H1 (cell line): ENCODE measurements around the gene SEMA3B. TPM values are rescaled to one million over a fixed set of nuclear protein-coding genes. Genes with fewer than 3 reads are reported as not detected.

Experiments
- CTCF ChIA-PET: fragments of 300-600 bp; sonication (Branson Sonifier 250); formaldehyde crosslinking; loops from one replicate; lab custom pipeline; 2021; ENCODE audit not compliant: partially characterized antibody; lab: Charles Lee
- POLR2A ChIA-PET: fragments of 300-600 bp; sonication (Branson Sonifier 250); formaldehyde crosslinking; loops from one replicate; lab custom pipeline; 2021; ENCODE audit warnings: inconsistent platforms; ENCODE audit not compliant: partially characterized antibody; lab: Charles Lee
- DNase-seq, 2 experiments: peaks; one replicate each; pipeline versions ENCODE4 v3.0.0 to v3.0.0-alpha.2; 2010 to 2022; ENCODE audit warnings: low spot score in 2 of 2, low read depth in 1 of 2, mixed read lengths in 1 of 2
- FAIRE-seq: peaks from 2 replicates; lab custom pipeline; 2011; peaks lifted over from hg19 to GRCh38; lab: Jason Lieb, UNC
- H2AFZ ChIP-seq: 2 replicates; pipeline ENCODE4 v1.8.1; 2012; ENCODE audit warnings: low read length, inconsistent platforms
- H2AK5ac ChIP-seq: 2 replicates; pipeline ENCODE4 v1.6.1; 2013; ENCODE audit warnings: low read depth, low read length
- H2BK120ac ChIP-seq: replicated peaks from 2 replicates; pipeline ENCODE3; 2013; ENCODE audit warnings: low read depth, low read length, inconsistent platforms
- H2BK12ac ChIP-seq: 2 replicates; pipeline ENCODE4 v1.6.1; 2013; ENCODE audit warnings: low read depth, low read length
- H2BK15ac ChIP-seq: 2 replicates; pipeline ENCODE4 v1.6.1; 2013; ENCODE audit warnings: low read length
- H2BK20ac ChIP-seq: 2 replicates; pipeline ENCODE4 v1.6.1; 2013; ENCODE audit warnings: low read length
- H2BK5ac ChIP-seq: 2 replicates; pipeline ENCODE4 v1.6.1; 2013; ENCODE audit warnings: low read depth, low read length
- H3K14ac ChIP-seq: 2 replicates; pipeline ENCODE4 v1.6.1; 2013; ENCODE audit warnings: inconsistent platforms; ENCODE audit not compliant: insufficient read length
- H3K18ac ChIP-seq: 2 replicates; pipeline ENCODE4 v1.6.1; 2013; ENCODE audit warnings: low read length; ENCODE audit errors: extremely low read depth
- H3K23ac ChIP-seq: 2 replicates; pipeline ENCODE4 v1.6.1; 2013; ENCODE audit warnings: inconsistent platforms; ENCODE audit not compliant: insufficient read length
- H3K23me2 ChIP-seq: 2 replicates; pipeline ENCODE4 v1.6.1; 2013; ENCODE audit warnings: low read depth, low read length
- H3K27ac ChIP-seq: 2 replicates; pipeline ENCODE4 v1.6.1; 2011; ENCODE audit warnings: low read depth, low read length, inconsistent platforms
- H3K27me3 ChIP-seq, 4 experiments: replicated peaks in 1 of 4; 1 replicate in 1 of 4; 2 replicates in 3 of 4; pipeline versions ENCODE4 v1.6.1 to v1.8.1; 2011 to 2013; ENCODE audit warnings: low read length in 3 of 4, mild to moderate bottlenecking in 3 of 4, inconsistent platforms in 2 of 4, mixed read lengths in 2 of 4, moderate library complexity in 1 of 4; ENCODE audit not compliant: control insufficient read depth in 3 of 4, insufficient read depth in 3 of 4; ENCODE audit errors: extremely low read depth in 1 of 4
- H3K36me3 ChIP-seq, 4 experiments: 2 replicates each; pipeline versions ENCODE4 v1.6.1 to v1.8.1; 2011 to 2013; ENCODE audit warnings: mild to moderate bottlenecking in 4 of 4, low read length in 3 of 4, moderate library complexity in 2 of 4, control low read depth in 1 of 4, inconsistent platforms in 1 of 4; ENCODE audit not compliant: insufficient read depth in 4 of 4, control insufficient read depth in 2 of 4
- H3K4ac ChIP-seq: replicated peaks from 2 replicates; pipeline ENCODE3; 2013; ENCODE audit warnings: low read length, low read depth, mixed read lengths, inconsistent platforms; ENCODE audit not compliant: insufficient read length
- H3K4me1 ChIP-seq, 4 experiments: replicated peaks in 1 of 4; 1 replicate in 1 of 4; 2 replicates in 3 of 4; pipeline versions ENCODE4 v1.6.1 to v1.8.1; 2011 to 2013; ENCODE audit warnings: low read length in 3 of 4, inconsistent platforms in 2 of 4, mixed read lengths in 1 of 4; ENCODE audit not compliant: insufficient read depth in 4 of 4, control insufficient read depth in 3 of 4
- H3K4me2 ChIP-seq, 2 experiments: 2 replicates each; pipeline versions ENCODE4 v1.6.1 to v1.8.1; 2011 to 2013; ENCODE audit warnings: low read depth in 2 of 2, low read length in 2 of 2, control low read depth in 1 of 2, inconsistent platforms in 1 of 2, mild to moderate bottlenecking in 1 of 2; ENCODE audit not compliant: insufficient read depth in 1 of 2
- H3K4me3 ChIP-seq, 4 experiments: fragments of 200-600, 300-600 bp in 1 of 4; sonication (generic), shearing (Covaris generic), sonication (Bioruptor Twin) in 1 of 4; 2 replicates each; pipeline versions ENCODE4 v1.5.1 to v1.8.1; 2011 to 2016; ENCODE audit warnings: low read length in 4 of 4, low read depth in 3 of 4, control low read depth in 2 of 4, inconsistent platforms in 2 of 4, mild to moderate bottlenecking in 2 of 4, mixed read lengths in 1 of 4, moderate library complexity in 1 of 4; ENCODE audit not compliant: insufficient read depth in 2 of 4; ENCODE audit errors: extremely low read depth in 1 of 4
- H3K56ac ChIP-seq: replicated peaks from 2 replicates; pipeline ENCODE3; 2013; ENCODE audit warnings: low read depth, mild to moderate bottlenecking, mixed read lengths, low read length, inconsistent platforms; ENCODE audit not compliant: insufficient read length
- H3K79me1 ChIP-seq: 2 replicates; pipeline ENCODE4 v1.6.1; 2013; ENCODE audit warnings: low read depth, low read length, control low read depth
- H3K79me2 ChIP-seq, 2 experiments: 2 replicates each; pipeline versions ENCODE4 v1.6.1 to v1.8.1; 2012 to 2013; ENCODE audit warnings: low read length in 2 of 2, mild to moderate bottlenecking in 2 of 2, inconsistent platforms in 1 of 2; ENCODE audit not compliant: insufficient read depth in 2 of 2, control insufficient read depth in 1 of 2
- H3K9ac ChIP-seq, 4 experiments: replicated peaks in 1 of 4; 1 replicate in 1 of 4; 2 replicates in 3 of 4; pipeline versions ENCODE4 v1.6.1 to v1.8.1; 2011 to 2013; ENCODE audit warnings: low read depth in 3 of 4, low read length in 3 of 4, control low read depth in 2 of 4, mild to moderate bottlenecking in 2 of 4, moderate library complexity in 2 of 4, inconsistent platforms in 1 of 4; ENCODE audit errors: extremely low read depth in 1 of 4
- H3K9me3 ChIP-seq, 2 experiments: 2 replicates each; pipeline versions ENCODE4 v1.6.1 to v1.8.1; 2012 to 2013; ENCODE audit warnings: mild to moderate bottlenecking in 2 of 2, moderate library complexity in 2 of 2, control low read depth in 1 of 2, inconsistent platforms in 1 of 2, low read depth in 1 of 2, low read length in 1 of 2, mixed read lengths in 1 of 2; ENCODE audit not compliant: insufficient read depth in 2 of 2
- H4K20me1 ChIP-seq, 2 experiments: replicated peaks in 1 of 2; 2 replicates each; pipeline versions ENCODE3 to v1.8.1; 2011 to 2013; ENCODE audit warnings: inconsistent platforms in 2 of 2, low read length in 2 of 2, mild to moderate bottlenecking in 1 of 2; ENCODE audit not compliant: insufficient read depth in 2 of 2, control insufficient read depth in 1 of 2
- H4K5ac ChIP-seq: 2 replicates; pipeline ENCODE4 v1.6.1; 2013; ENCODE audit warnings: low read length, low read depth, mixed read lengths, inconsistent platforms; ENCODE audit not compliant: insufficient read length
- H4K8ac ChIP-seq: 2 replicates; pipeline ENCODE4 v1.8.0; 2013; ENCODE audit warnings: mild to moderate bottlenecking, moderate library complexity, low read length, inconsistent platforms; ENCODE audit not compliant: insufficient read depth; ENCODE audit errors: extremely low read depth
- H4K91ac ChIP-seq: replicated peaks from 2 replicates; pipeline ENCODE3; 2013; ENCODE audit warnings: low read length, mixed read lengths, inconsistent platforms; ENCODE audit not compliant: insufficient read length
- CTCF ChIP-seq, 3 experiments: IDR thresholded peaks; 1 replicate in 2 of 3; 2 replicates in 1 of 3; pipeline versions ENCODE4 v1.5.1 to v1.6.1; 2011; ENCODE audit warnings: low read length in 3 of 3, mild to moderate bottlenecking in 3 of 3, inconsistent platforms in 2 of 3, low read depth in 1 of 3, moderate library complexity in 1 of 3; ENCODE audit not compliant: insufficient read depth in 1 of 3; ENCODE audit errors: control extremely low read depth in 1 of 3
- MAX ChIP-seq: IDR thresholded peaks from 2 replicates; pipeline ENCODE4 v1.6.1; 2012; ENCODE audit warnings: inconsistent platforms
- RBBP5 ChIP-seq: IDR thresholded peaks from 2 replicates; pipeline ENCODE4 v1.7.1; 2012; ENCODE audit warnings: low read depth, mild to moderate bottlenecking, inconsistent platforms, low read length, moderate library complexity, borderline replicate concordance
- RFX5 ChIP-seq: IDR thresholded peaks from 2 replicates; pipeline ENCODE4 v1.6.1; 2011; ENCODE audit warnings: low read depth, low read length, improper control_type of control experiment, borderline replicate concordance
- SIN3A ChIP-seq, 2 experiments: IDR thresholded peaks in 1 of 2; conservative IDR thresholded peaks in 1 of 2; 2 replicates each; pipeline ENCODE4 v1.6.1; 2011 to 2012; ENCODE audit warnings: low read length in 2 of 2, improper control_type of control experiment in 1 of 2, low read depth in 1 of 2, mild to moderate bottlenecking in 1 of 2
- WGBS, 2 experiments: shearing (Covaris generic) in 1 of 2; methylation state at CpG; one replicate each; pipeline versions ENCODE4 v1.1.6 to v1.1.7; 2013 to 2015; ENCODE audit warnings: low lambda C conversion rate in 2 of 2, mixed read lengths in 2 of 2, inconsistent platforms in 1 of 2, low coverage in 1 of 2, missing lambda C conversion rate in 1 of 2; ENCODE audit not compliant: insufficient replicate concordance in 2 of 2, insufficient coverage in 1 of 2, insufficient read length in 1 of 2; ENCODE audit errors: extremely low coverage in 1 of 2, missing lambda C conversion rate in 1 of 2; 5-methylcytosine and 5-hydroxymethylcytosine counted together
- polyA plus RNA-seq, 7 experiments: library from polyadenylated mRNA; depleted of rRNA in 3 of 7; stranded (reverse) in 5 of 7; unstranded in 2 of 7; fragments of >200 nt in 5 of 7; fragments of 200-250 nt in 2 of 7; gene quantifications; 1 replicate in 5 of 7; 2 replicates in 1 of 7; 4 replicates in 1 of 7; pipeline versions ENCODE4 v1.2.1 to v1.2.3, GENCODE V29; 2011 to 2013; ENCODE audit warnings: missing spikeins in 2 of 7, mixed read lengths in 2 of 7
- total RNA-seq: library from RNA; stranded (reverse); fragmentation: NEBNext Ultra II Directional; extraction: Animal tissue kit (Norgen Biotek cat#: 25700); gene quantifications from 2 replicates; pipeline ENCODE4 v1.2.1, GENCODE V29; 2021

Gene SEMA3B
- total and polyA plus RNA-seq, 2 of the 8 experiments (the other 6 are each of a cell fraction or from before 2014, with no cell fraction given): 3.0 to 4.7 TPM

DNA sequence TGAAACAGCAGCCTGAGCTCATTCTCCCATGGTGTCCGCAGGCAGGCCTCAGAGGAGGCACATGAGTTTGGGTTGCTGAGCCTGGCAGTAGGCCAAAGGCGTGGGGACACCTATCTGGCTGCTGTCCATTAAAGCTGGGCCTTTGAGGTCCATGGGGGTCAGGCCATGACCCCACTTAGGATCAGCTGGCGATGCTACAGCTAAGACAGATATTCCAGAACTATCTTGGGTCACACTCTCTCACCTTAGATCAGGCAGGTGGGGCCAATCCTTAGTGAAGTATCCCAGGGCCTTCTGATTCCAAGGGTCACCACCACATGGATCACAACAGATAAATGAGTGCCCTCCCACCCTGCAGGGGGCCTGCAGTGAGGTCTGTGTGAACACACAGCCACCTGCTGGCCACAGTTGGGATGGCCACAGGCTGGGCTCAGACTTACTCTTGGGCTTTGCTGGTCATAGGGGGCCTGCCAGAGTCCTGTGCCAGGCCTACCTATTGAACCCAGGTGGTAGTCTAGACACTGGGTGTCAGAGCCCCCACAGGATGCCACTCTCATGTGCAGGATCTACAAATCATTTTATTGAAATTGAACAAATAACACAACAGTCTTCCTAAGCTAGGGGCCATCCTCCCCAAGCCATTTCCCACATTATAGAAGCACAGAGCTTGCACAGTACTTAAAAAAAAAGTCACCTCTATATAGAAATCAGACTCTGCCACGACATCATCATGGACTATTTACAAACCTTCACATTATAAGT, 55.6 kb downstream of the SEMA3B start:
- H4K20me1 ChIP-seq: peaks cover 4 to 12% of the 10 kb centered on the region in 2 experiments
- peak overlapping the region; percentile 48; the same call in 1 of the 2 replicates for H2BK15ac ChIP-seq
- H3K18ac ChIP-seq: no peak overlapping the region
- no peak overlapping the region for H4K8ac ChIP-seq
- peaks cover 16% of the 10 kb centered on the region for H3K79me1 ChIP-seq
- no peaks in the 10 kb centered on the region for H3K27me3 ChIP-seq
- no peak overlapping the region; the same call in 1 of the 2 replicates for H2BK20ac ChIP-seq
- peaks cover 0 to 37% (median 22%) of the 10 kb centered on the region in 4 experiments; a peak in 6 of 7 replicates for H3K4me1 ChIP-seq
- H3K9ac ChIP-seq: no peak overlapping the region
- WGBS, 2 experiments: 57% methylated on average over 4 of the region's 4 CpGs; no CpG with 5 or more reads in 1 of the 2 experiments
- ChIA-PET CTCF (interaction anchor here (0.7 to 7.5 kb wide), 26 partner anchors 9 to 184 kb away, joined by 3 to 75 read pairs (median 4); partner anchors contain the start of genes HYAL1, IFRD2 and LSMEM2), POLR2A (interaction anchor here (1.1 to 12.6 kb wide), 8 partner anchors 9 to 49 kb away, joined by 3 to 149 read pairs (median 7); partner anchors contain the start of genes HYAL1, HYAL3, IFRD2 and NAA80)
- H2AFZ ChIP-seq: no peak overlapping the region
- H2BK120ac ChIP-seq: no peak overlapping the region
- H4K5ac ChIP-seq: no peak overlapping the region
- peak in 1 of 2 experiments; percentile 96 for DNase-seq
- no peaks in the 10 kb centered on the region for H3K9me3 ChIP-seq
- H3K23me2 ChIP-seq: peaks cover 28% of the 10 kb centered on the region
- H4K91ac ChIP-seq: no peak overlapping the region
- H3K36me3 ChIP-seq: peaks cover 4 to 13% (median 12%) of the 10 kb centered on the region in 4 experiments; a peak in 5 of 8 replicates
- H3K23ac ChIP-seq: no peak overlapping the region
- peak; percentile 81 for FAIRE-seq
- no peak overlapping the region for H3K56ac ChIP-seq
- H3K4me2 ChIP-seq: peak overlapping the region in 1 of 2 experiments; percentile 21; a peak in 1 of 4 replicates
- no peak overlapping the region for H3K14ac ChIP-seq
- H3K4ac ChIP-seq: no peak overlapping the region
- H2BK12ac ChIP-seq: peak overlapping the region; percentile 44; the same call in 1 of the 2 replicates
- peaks cover 0 to 24% of the 10 kb centered on the region in 2 experiments; a peak in 2 of 4 replicates for H3K79me2 ChIP-seq
- H3K27ac ChIP-seq: no peak overlapping the region
- no peak overlapping the region for H2BK5ac ChIP-seq
- H2AK5ac ChIP-seq: no peak overlapping the region
- no peak overlapping the region for H3K4me3 ChIP-seq
- TF ChIP-seq SIN3A (conservative IDR thresholded peaks at IDR 0.05 in 1 of 2, IDR thresholded peaks at IDR 0.05 in 1 of 2; ENCODE audit: low read depth in 1 of 2, low read length in 2 of 2) (peak in 1 of 2 experiments; percentile 58; a peak in 1 of 4 replicates), RFX5 (no peak), RBBP5 (no peak), CTCF (IDR thresholded peaks at IDR 0.05; ENCODE audit: control extremely low read depth in 1 of 3, insufficient read depth in 1 of 3, low read depth in 1 of 3, low read length in 3 of 3) (peak in 2 of 3 experiments; percentile 96; a peak in 3 of 4 replicates), MAX (0 out of 2 replicates have a peak, but pooled peaks have one; percentile 29)
